H1 (cell line): ENCODE measurements around the gene PAQR4. TPM values are rescaled to one million over a fixed set of nuclear protein-coding genes. Genes with fewer than 3 reads are reported as not detected.

Source experiments
- CTCF ChIA-PET: fragments of 300-600 bp; sonication (Branson Sonifier 250); formaldehyde crosslinking; loops from one replicate; lab custom pipeline; 2021; ENCODE audit not compliant: partially characterized antibody; lab: Charles Lee
- POLR2A ChIA-PET: fragments of 300-600 bp; sonication (Branson Sonifier 250); formaldehyde crosslinking; loops from one replicate; lab custom pipeline; 2021; ENCODE audit warnings: inconsistent platforms; ENCODE audit not compliant: partially characterized antibody; lab: Charles Lee
- DNase-seq, 2 experiments: peaks; one replicate each; pipeline versions ENCODE4 v3.0.0 to v3.0.0-alpha.2; 2010 to 2022; ENCODE audit warnings: low spot score in 2 of 2, low read depth in 1 of 2, mixed read lengths in 1 of 2
- FAIRE-seq: peaks from 2 replicates; lab custom pipeline; 2011; peaks lifted over from hg19 to GRCh38; lab: Jason Lieb, UNC
- H2AFZ ChIP-seq: 2 replicates; pipeline ENCODE4 v1.8.1; 2012; ENCODE audit warnings: low read length, inconsistent platforms
- H2AK5ac ChIP-seq: 2 replicates; pipeline ENCODE4 v1.6.1; 2013; ENCODE audit warnings: low read depth, low read length
- H2BK120ac ChIP-seq: replicated peaks from 2 replicates; pipeline ENCODE3; 2013; ENCODE audit warnings: low read depth, low read length, inconsistent platforms
- H2BK12ac ChIP-seq: 2 replicates; pipeline ENCODE4 v1.6.1; 2013; ENCODE audit warnings: low read depth, low read length
- H2BK15ac ChIP-seq: 2 replicates; pipeline ENCODE4 v1.6.1; 2013; ENCODE audit warnings: low read length
- H2BK20ac ChIP-seq: 2 replicates; pipeline ENCODE4 v1.6.1; 2013; ENCODE audit warnings: low read length
- H2BK5ac ChIP-seq: 2 replicates; pipeline ENCODE4 v1.6.1; 2013; ENCODE audit warnings: low read depth, low read length
- H3K14ac ChIP-seq: 2 replicates; pipeline ENCODE4 v1.6.1; 2013; ENCODE audit warnings: inconsistent platforms; ENCODE audit not compliant: insufficient read length
- H3K18ac ChIP-seq: 2 replicates; pipeline ENCODE4 v1.6.1; 2013; ENCODE audit warnings: low read length; ENCODE audit errors: extremely low read depth
- H3K23ac ChIP-seq: 2 replicates; pipeline ENCODE4 v1.6.1; 2013; ENCODE audit warnings: inconsistent platforms; ENCODE audit not compliant: insufficient read length
- H3K23me2 ChIP-seq: 2 replicates; pipeline ENCODE4 v1.6.1; 2013; ENCODE audit warnings: low read depth, low read length
- H3K27ac ChIP-seq: 2 replicates; pipeline ENCODE4 v1.6.1; 2011; ENCODE audit warnings: low read depth, low read length, inconsistent platforms
- H3K27me3 ChIP-seq, 4 experiments: replicated peaks in 1 of 4; 1 replicate in 1 of 4; 2 replicates in 3 of 4; pipeline versions ENCODE4 v1.6.1 to v1.8.1; 2011 to 2013; ENCODE audit warnings: low read length in 3 of 4, mild to moderate bottlenecking in 3 of 4, inconsistent platforms in 2 of 4, mixed read lengths in 2 of 4, moderate library complexity in 1 of 4; ENCODE audit not compliant: control insufficient read depth in 3 of 4, insufficient read depth in 3 of 4; ENCODE audit errors: extremely low read depth in 1 of 4
- H3K36me3 ChIP-seq, 4 experiments: 2 replicates each; pipeline versions ENCODE4 v1.6.1 to v1.8.1; 2011 to 2013; ENCODE audit warnings: mild to moderate bottlenecking in 4 of 4, low read length in 3 of 4, moderate library complexity in 2 of 4, control low read depth in 1 of 4, inconsistent platforms in 1 of 4; ENCODE audit not compliant: insufficient read depth in 4 of 4, control insufficient read depth in 2 of 4
- H3K4ac ChIP-seq: replicated peaks from 2 replicates; pipeline ENCODE3; 2013; ENCODE audit warnings: low read length, low read depth, mixed read lengths, inconsistent platforms; ENCODE audit not compliant: insufficient read length
- H3K4me1 ChIP-seq, 4 experiments: replicated peaks in 1 of 4; 1 replicate in 1 of 4; 2 replicates in 3 of 4; pipeline versions ENCODE4 v1.6.1 to v1.8.1; 2011 to 2013; ENCODE audit warnings: low read length in 3 of 4, inconsistent platforms in 2 of 4, mixed read lengths in 1 of 4; ENCODE audit not compliant: insufficient read depth in 4 of 4, control insufficient read depth in 3 of 4
- H3K4me2 ChIP-seq, 2 experiments: 2 replicates each; pipeline versions ENCODE4 v1.6.1 to v1.8.1; 2011 to 2013; ENCODE audit warnings: low read depth in 2 of 2, low read length in 2 of 2, control low read depth in 1 of 2, inconsistent platforms in 1 of 2, mild to moderate bottlenecking in 1 of 2; ENCODE audit not compliant: insufficient read depth in 1 of 2
- H3K4me3 ChIP-seq, 4 experiments: fragments of 200-600, 300-600 bp in 1 of 4; sonication (generic), shearing (Covaris generic), sonication (Bioruptor Twin) in 1 of 4; 2 replicates each; pipeline versions ENCODE4 v1.5.1 to v1.8.1; 2011 to 2016; ENCODE audit warnings: low read length in 4 of 4, low read depth in 3 of 4, control low read depth in 2 of 4, inconsistent platforms in 2 of 4, mild to moderate bottlenecking in 2 of 4, mixed read lengths in 1 of 4, moderate library complexity in 1 of 4; ENCODE audit not compliant: insufficient read depth in 2 of 4; ENCODE audit errors: extremely low read depth in 1 of 4
- H3K56ac ChIP-seq: replicated peaks from 2 replicates; pipeline ENCODE3; 2013; ENCODE audit warnings: low read depth, mild to moderate bottlenecking, mixed read lengths, low read length, inconsistent platforms; ENCODE audit not compliant: insufficient read length
- H3K79me1 ChIP-seq: 2 replicates; pipeline ENCODE4 v1.6.1; 2013; ENCODE audit warnings: low read depth, low read length, control low read depth
- H3K79me2 ChIP-seq, 2 experiments: 2 replicates each; pipeline versions ENCODE4 v1.6.1 to v1.8.1; 2012 to 2013; ENCODE audit warnings: low read length in 2 of 2, mild to moderate bottlenecking in 2 of 2, inconsistent platforms in 1 of 2; ENCODE audit not compliant: insufficient read depth in 2 of 2, control insufficient read depth in 1 of 2
- H3K9ac ChIP-seq, 4 experiments: replicated peaks in 1 of 4; 1 replicate in 1 of 4; 2 replicates in 3 of 4; pipeline versions ENCODE4 v1.6.1 to v1.8.1; 2011 to 2013; ENCODE audit warnings: low read depth in 3 of 4, low read length in 3 of 4, control low read depth in 2 of 4, mild to moderate bottlenecking in 2 of 4, moderate library complexity in 2 of 4, inconsistent platforms in 1 of 4; ENCODE audit errors: extremely low read depth in 1 of 4
- H3K9me3 ChIP-seq, 2 experiments: 2 replicates each; pipeline versions ENCODE4 v1.6.1 to v1.8.1; 2012 to 2013; ENCODE audit warnings: mild to moderate bottlenecking in 2 of 2, moderate library complexity in 2 of 2, control low read depth in 1 of 2, inconsistent platforms in 1 of 2, low read depth in 1 of 2, low read length in 1 of 2, mixed read lengths in 1 of 2; ENCODE audit not compliant: insufficient read depth in 2 of 2
- H4K20me1 ChIP-seq, 2 experiments: replicated peaks in 1 of 2; 2 replicates each; pipeline versions ENCODE3 to v1.8.1; 2011 to 2013; ENCODE audit warnings: inconsistent platforms in 2 of 2, low read length in 2 of 2, mild to moderate bottlenecking in 1 of 2; ENCODE audit not compliant: insufficient read depth in 2 of 2, control insufficient read depth in 1 of 2
- H4K5ac ChIP-seq: 2 replicates; pipeline ENCODE4 v1.6.1; 2013; ENCODE audit warnings: low read length, low read depth, mixed read lengths, inconsistent platforms; ENCODE audit not compliant: insufficient read length
- H4K8ac ChIP-seq: 2 replicates; pipeline ENCODE4 v1.8.0; 2013; ENCODE audit warnings: mild to moderate bottlenecking, moderate library complexity, low read length, inconsistent platforms; ENCODE audit not compliant: insufficient read depth; ENCODE audit errors: extremely low read depth
- H4K91ac ChIP-seq: replicated peaks from 2 replicates; pipeline ENCODE3; 2013; ENCODE audit warnings: low read length, mixed read lengths, inconsistent platforms; ENCODE audit not compliant: insufficient read length
- JUN ChIP-seq: IDR thresholded peaks from 2 replicates; pipeline ENCODE4 v1.6.1; 2011; ENCODE audit warnings: low read depth, mild to moderate bottlenecking, improper control_type of control experiment, low read length
- PHF8 ChIP-seq: fragments of 200-600 bp; sonication (generic); conservative IDR thresholded peaks from 2 replicates; pipeline ENCODE4 v1.7.1; 2012; ENCODE audit warnings: low read depth, mild to moderate bottlenecking, inconsistent platforms, low read length, moderate library complexity
- SP4 ChIP-seq: IDR thresholded peaks from 2 replicates; pipeline ENCODE4 v1.6.1; 2012; ENCODE audit warnings: low read length, inconsistent platforms
- WGBS, 2 experiments: shearing (Covaris generic) in 1 of 2; methylation state at CpG; one replicate each; pipeline versions ENCODE4 v1.1.6 to v1.1.7; 2013 to 2015; ENCODE audit warnings: low lambda C conversion rate in 2 of 2, mixed read lengths in 2 of 2, inconsistent platforms in 1 of 2, low coverage in 1 of 2, missing lambda C conversion rate in 1 of 2; ENCODE audit not compliant: insufficient replicate concordance in 2 of 2, insufficient coverage in 1 of 2, insufficient read length in 1 of 2; ENCODE audit errors: extremely low coverage in 1 of 2, missing lambda C conversion rate in 1 of 2; 5-methylcytosine and 5-hydroxymethylcytosine counted together
- polyA plus RNA-seq, 7 experiments: library from polyadenylated mRNA; depleted of rRNA in 3 of 7; stranded (reverse) in 5 of 7; unstranded in 2 of 7; fragments of >200 nt in 5 of 7; fragments of 200-250 nt in 2 of 7; gene quantifications; 1 replicate in 5 of 7; 2 replicates in 1 of 7; 4 replicates in 1 of 7; pipeline versions ENCODE4 v1.2.1 to v1.2.3, GENCODE V29; 2011 to 2013; ENCODE audit warnings: missing spikeins in 2 of 7, mixed read lengths in 2 of 7
- total RNA-seq: library from RNA; stranded (reverse); fragmentation: NEBNext Ultra II Directional; extraction: Animal tissue kit (Norgen Biotek cat#: 25700); gene quantifications from 2 replicates; pipeline ENCODE4 v1.2.1, GENCODE V29; 2021
- TF ChIP-seq, protein P1 (sequence below): IDR thresholded peaks from 2 replicates; pipeline ENCODE4 v1.6.1; 2012; ENCODE audit warnings: inconsistent platforms

The PAQR4 gene
- total and polyA plus RNA-seq, 2 of the 8 experiments (the other 6 are each of a cell fraction or from before 2014, with no cell fraction given), result 28.2 to 34.6 TPM

DNA sequence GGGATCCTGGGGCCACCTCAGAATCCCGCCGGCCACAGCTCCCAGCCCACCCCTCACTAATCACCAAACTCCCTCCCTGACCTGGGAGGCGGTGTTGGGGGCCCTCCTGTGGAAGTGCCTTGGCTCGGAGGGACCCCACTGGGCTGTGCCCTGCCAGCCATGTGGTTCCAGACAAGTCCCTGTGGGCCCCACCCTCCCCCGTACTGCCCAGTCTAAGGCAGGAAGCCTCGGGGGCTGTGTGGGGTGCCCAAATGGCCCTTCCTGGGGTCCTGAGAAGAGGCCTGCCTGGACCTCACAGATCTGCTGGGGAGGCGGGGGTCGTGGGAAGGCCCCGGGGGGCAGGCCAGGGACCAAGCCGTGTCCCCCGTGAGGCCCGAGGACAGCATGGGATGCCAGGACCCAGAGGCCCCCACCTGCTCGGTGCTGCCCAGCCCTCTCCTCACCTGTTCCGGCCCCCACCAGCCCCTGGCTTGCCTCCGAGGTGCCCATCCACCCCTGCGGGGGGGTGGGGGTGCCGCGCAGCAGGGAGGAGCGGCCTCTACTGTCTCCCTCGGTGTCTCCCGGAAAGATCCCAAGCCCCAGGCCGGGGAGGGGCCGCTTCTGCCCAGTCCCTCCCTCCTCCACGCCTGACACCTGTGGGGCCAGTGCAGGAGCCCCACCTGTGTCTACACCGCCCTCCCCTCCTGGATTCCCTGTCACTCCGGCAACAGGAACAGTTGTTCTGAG is 14.3 kb upstream of the PAQR4 start:
- H3K18ac ChIP-seq, result peak overlapping the region; percentile 38; the same call in 1 of the 2 replicates
- no peaks in the 10 kb centered on the region for H3K79me2 ChIP-seq
- no peaks in the 10 kb centered on the region for H4K20me1 ChIP-seq
- H3K9ac ChIP-seq, result no peak overlapping the region; a peak in 1 of 7 replicates
- POLR2A ChIA-PET, result interaction anchor here (1.2 kb wide), 1 partner anchor 9 kb away, joined by 3 read pairs; the partner anchor contains the start of gene KREMEN2
- TF ChIP-seq PHF8, result no peak
- TF ChIP-seq, protein P1, sequence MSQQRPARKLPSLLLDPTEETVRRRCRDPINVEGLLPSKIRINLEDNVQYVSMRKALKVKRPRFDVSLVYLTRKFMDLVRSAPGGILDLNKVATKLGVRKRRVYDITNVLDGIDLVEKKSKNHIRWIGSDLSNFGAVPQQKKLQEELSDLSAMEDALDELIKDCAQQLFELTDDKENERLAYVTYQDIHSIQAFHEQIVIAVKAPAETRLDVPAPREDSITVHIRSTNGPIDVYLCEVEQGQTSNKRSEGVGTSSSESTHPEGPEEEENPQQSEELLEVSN, result peak; percentile 7; the same call in 1 of the 2 replicates
- TF ChIP-seq SP4, result no peak
- no peak for TF ChIP-seq JUN
- TF ChIP-seq, all 59 proteins: peak for 1
- no peak for FAIRE-seq
- Histone ChIP-seq H3K9me3 (no peaks in the 10 kb centered on the region), H3K4me1 (peaks cover 3 to 26% (median 19%) of the 10 kb centered on the region in 4 experiments), H3K14ac (no peak overlapping the region), H4K91ac (peak overlapping the region; percentile 17), H4K8ac (0 out of 2 replicates have a peak overlapping the region, but pooled peaks have one; percentile 48), H2BK120ac (no peak overlapping the region), H3K27me3 (no peaks in the 10 kb centered on the region; a peak in 1 of 7 replicates), H2AFZ (no peak overlapping the region), H2BK12ac (peak overlapping the region; percentile 68; the same call in 1 of the 2 replicates), H3K4me2 (peak overlapping the region in 1 of 2 experiments; percentile 34; a peak in 2 of 4 replicates), H3K27ac (no peak overlapping the region), H2BK5ac (peak overlapping the region; percentile 60; the same call in 1 of the 2 replicates), H3K23ac (no peak overlapping the region), H4K5ac (peak overlapping the region; percentile 25), H3K36me3 (no peaks in the 10 kb centered on the region), H3K4me3 (no peak overlapping the region), H3K23me2 (no peaks in the 10 kb centered on the region; the same call in 1 of the 2 replicates), H3K79me1 (no peaks in the 10 kb centered on the region), H2BK20ac (no peak overlapping the region; the same call in 1 of the 2 replicates), H3K4ac (peak overlapping the region; percentile 47), H3K56ac (no peak overlapping the region), H2AK5ac (peak overlapping the region; percentile 48; the same call in 1 of the 2 replicates), H2BK15ac (no peak overlapping the region; the same call in 1 of the 2 replicates)
- 89% methylated on average over 13 of the region's 26 CpGs; no CpG with 5 or more reads in 1 of the 2 experiments for WGBS, 2 experiments
- CTCF ChIA-PET, result interaction anchor here (1.7 kb wide), 1 partner anchor 13 kb away, joined by 4 read pairs; no protein-coding TSS in a partner anchor
- no peak for DNase-seq
